HG03354 (cell line): ENCODE results near the gene TLR9.

ENCODE experiments used
- ATAC-seq: cut with Tn5 transposase; IDR thresholded peaks from one replicate; pipeline ENCODE4 v1.9.1; 2021; ENCODE audit warnings: mild to moderate bottlenecking; ENCODE audit not compliant: unreplicated experiment, poor library complexity, severe bottlenecking

The TLR9 gene

DNA sequence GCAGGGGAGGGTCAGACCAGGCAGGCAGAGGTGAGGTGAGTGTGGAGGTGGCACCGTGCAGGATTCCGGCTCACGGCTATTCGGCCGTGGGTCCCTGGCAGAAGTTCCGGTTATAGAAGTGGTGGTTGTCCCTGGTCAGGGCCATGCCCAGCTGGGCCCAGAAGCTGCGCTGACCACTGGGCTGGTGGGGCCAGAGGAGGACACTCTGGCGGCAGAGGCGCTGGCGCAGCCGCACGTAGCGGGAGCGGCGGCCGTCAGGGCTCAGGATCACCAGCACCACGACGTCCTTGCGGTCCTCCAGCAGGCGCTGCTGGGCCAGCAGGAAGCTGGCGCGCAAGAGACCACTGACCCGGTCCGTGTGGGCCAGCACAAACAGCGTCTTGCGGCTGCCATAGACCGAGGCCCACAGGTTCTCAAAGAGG is 4.3 kb downstream of the TLR9 start:
- ATAC-seq: no peak

DNA sequence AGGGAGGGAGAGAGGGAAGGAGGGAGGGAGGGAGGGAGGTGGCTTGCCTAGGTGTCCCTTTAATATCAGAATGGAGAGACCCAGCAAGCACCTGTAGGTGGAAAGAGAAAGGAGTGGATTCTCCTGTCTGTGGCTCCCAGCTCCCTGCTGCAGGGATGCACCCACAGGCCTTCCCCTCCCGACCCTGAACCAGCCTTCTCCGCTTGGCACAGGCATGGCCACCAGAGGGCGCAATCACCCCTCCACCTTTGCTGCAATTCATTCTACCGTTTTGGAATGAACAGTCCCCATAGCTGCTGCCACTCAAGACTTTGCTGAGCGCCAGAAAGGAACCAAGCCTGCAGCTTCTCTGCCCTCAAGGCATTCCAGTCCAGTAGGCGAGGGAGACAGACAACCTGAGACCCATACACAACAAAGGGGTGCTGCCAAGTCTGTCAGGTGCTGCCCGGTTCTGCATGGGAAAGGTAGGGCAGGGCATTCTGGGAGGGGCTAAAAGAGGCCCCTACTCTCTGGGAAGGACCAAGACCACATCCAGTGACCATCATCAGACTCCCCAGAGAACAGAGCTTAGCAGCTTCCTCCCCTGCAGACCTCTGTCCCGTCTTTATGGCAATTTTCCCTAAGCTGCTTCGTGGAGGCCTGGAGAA is 4.9 kb downstream of the TLR9 start:
- peak; percentile 62 for ATAC-seq

DNA sequence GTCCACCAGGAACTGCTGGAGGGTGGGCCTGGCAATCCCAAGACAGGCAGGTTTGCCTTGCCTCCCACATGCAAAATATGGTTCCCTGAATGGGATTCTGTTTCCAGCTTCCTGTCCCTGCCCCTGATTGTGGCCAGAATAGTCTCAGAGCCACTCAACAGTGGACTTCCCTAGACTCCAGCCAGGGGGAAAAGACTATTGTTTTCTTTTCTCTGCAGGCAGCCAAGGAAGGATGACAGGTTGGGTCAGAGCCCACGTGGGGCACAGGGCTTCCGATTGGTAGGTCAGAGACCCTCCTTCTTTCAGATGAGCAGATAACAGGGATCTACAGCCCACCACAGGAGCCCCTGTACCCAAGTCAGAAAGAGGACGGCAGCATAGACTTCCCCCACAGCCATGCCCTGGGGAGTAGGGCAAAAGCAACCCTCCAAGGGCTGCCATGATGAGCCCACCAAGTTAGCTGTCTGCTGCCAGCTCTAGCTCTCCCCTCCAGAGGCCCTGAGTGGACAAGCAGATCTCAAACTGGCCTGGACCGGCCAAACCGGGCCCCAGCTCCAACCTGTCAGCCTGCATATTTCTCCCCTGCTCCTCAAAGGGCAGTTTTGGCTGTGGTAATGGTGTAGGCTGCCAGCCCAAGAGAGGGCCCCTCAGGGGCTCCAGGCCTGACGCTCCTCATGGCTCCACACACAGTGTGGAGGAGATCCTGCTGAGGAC is 6.4 kb downstream of the TLR9 start:
- no peak for ATAC-seq

DNA sequence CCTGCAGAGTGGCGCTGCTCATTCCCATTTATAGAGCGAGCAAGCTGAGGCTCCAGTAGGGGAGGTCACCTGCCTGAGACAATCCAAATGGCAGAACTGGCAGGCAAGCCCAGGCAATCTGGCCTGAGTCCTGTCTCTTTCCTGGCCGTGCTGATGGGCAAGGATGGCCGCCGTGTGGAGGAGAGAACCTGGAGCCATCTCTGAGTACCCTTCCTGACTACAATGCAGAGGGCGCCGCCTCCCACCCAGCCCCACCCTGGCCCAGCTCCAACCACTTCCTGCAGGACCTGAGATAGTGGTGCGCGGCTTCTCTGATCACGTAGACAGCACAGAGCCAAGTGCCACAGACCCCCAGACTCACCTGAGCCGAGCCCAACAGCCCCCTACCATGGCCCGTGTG is 7.0 kb downstream of the TLR9 start:
- ATAC-seq: no peak

DNA sequence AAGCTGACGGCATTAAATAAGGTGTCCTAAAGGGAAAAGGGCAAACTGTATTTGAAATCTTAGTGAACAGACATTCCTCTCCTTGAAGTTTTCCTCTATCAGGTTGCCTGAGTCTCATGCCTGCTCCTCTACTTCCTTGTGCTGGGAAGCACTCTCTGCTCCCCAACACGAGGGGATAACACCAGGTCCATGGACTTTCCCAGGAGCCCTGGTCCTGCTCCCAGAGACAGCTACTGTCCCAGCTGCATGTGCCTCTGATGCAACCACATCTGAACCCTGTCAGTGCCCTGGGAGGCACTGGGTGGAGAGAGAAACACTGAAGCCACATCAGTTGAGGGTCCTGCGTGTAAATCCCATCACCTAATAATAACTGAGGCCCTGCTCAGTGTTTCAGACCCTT is 7.4 kb downstream of the TLR9 start:
- no peak for ATAC-seq

DNA sequence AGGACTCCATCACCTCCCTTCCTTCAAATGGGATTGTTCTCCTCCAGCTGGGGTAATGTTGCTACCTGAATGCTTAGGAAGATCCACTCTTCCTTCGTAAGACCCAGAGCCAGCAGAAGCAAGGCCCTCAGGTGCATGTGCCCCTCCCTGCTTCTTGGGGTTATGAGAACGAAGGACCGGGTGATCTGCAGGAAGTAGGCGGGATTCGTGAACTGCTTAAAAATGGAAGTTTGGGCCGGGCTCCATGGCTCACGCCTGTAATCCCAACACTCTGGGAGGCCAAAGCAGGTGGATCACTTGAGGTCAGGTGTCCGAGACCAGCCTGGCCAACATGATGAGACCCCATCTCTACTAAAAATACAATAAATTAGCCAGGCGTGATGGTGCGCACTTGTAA is 8.0 kb downstream of the TLR9 start:
- ATAC-seq: no peak

DNA sequence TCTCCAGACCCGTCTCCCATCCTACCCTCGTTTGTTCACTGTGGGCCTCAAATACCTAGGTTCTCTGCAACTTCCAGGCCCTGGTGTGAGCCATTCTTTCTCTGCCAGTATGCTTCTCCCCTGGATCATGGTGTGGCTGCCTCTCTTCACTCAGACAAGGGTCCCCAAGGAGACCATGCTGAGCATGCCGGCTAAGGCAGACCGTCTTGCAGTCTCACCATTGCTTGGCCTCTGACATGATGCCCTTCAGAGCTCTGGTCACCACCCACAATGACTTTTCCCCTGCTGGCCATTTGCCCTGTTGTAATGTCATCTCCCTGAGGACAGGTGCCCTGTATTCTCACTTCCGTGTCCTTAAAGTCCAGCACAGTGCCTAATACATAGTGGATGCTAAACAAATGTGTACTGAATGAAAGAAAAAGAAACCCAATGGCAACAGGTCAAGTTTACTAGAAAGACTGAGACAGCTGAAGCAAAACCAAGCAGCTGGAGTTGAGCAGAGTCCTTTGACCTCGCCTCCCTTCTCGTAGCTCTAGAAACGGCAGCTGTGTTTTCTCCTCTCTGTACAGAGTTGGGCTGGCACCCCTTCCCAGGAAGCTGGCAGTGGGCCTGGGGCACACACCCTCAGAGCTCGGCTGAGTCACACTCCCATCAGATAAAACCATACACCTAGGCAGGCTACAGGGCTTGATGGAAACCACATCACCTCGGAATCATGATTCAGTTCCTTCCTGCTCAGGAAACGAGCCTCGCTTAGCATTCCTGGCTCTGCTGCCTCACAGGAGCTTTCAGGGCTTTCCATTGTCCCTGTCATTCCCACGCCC is 8.6 kb downstream of the TLR9 start:
- no peak for ATAC-seq

DNA sequence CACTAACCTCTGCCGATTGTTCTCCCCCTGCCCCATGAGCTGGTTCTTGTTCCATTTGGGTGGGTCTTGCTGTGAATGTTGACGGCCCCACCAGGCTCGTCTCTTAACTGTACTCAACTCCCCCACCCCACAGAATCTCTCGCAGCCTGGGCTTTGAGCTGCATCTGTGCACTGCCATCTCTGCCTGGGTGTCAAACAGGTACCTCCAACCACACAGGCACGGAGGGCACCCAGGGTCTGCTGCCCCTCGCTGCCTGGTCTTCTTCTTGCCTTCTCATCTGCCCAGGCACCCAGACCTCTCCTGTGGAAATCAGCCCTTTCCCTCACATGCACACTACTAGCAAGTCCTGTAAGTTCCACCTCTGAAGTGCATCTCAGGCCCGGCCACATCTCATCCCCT is 10.1 kb downstream of the TLR9 start:
- no peak for ATAC-seq

DNA sequence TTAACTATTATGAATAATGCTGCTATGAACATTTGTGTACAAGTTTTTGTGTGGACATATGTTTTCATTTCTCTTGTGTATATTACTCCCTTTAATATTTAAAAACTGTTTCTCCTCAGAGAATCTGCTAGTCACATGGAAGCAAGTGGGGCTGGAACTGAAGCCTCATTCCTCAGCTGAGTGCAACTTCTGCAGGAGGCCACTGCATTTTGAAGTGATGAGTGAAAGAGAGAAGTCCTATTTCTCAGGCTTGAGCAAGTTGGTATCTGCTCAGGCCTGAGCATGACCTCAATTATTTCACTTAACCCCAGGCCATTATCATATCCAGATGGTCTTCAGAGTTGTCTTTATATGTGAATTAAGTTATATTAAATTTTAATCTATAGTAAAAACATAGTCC is 11.5 kb downstream of the TLR9 start:
- ATAC-seq: no peak

DNA sequence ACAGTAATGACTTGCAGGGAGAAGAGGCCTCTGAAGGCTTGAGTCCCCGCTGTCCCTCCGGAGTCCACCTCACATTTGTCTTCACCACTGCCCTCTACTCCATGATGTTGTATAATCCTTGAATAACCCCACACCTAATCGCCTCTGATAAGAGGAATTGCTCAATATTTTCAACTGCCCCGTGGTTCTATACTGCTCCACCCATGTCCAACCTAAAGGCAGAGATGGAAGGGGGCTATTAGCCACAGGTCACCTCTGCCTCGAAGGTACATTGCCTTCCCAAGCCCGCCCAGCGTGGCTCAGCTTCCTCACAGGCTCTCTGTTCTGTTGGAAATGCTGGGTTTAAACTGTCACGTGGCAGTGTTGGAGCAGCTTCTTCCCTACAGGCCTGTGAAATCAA is 12.4 kb downstream of the TLR9 start:
- ATAC-seq: no peak

DNA sequence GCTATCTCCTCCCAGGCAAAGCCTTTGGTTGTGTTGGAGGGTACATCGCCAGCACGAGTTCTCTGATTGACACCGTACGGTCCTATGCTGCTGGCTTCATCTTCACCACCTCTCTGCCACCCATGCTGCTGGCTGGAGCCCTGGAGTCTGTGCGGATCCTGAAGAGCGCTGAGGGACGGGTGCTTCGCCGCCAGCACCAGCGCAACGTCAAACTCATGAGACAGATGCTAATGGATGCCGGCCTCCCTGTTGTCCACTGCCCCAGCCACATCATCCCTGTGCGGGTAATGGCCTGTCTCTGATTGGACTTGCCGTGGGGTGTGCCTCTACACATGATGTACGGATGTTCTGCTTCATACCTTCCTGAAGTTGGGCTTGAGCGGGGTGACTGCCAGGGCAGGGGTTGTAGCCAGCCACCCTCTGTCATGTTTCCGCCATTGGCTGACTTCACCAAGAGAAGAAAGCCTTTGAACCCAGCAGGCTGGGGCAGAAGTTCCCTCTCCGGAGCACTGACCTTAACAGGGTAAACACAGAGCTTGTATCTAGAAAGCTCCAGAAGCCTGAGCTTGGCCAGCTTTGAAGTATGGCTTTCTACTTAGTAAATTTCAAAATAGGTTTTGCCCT is 14.1 kb downstream of the TLR9 start:
- ATAC-seq: no peak

DNA sequence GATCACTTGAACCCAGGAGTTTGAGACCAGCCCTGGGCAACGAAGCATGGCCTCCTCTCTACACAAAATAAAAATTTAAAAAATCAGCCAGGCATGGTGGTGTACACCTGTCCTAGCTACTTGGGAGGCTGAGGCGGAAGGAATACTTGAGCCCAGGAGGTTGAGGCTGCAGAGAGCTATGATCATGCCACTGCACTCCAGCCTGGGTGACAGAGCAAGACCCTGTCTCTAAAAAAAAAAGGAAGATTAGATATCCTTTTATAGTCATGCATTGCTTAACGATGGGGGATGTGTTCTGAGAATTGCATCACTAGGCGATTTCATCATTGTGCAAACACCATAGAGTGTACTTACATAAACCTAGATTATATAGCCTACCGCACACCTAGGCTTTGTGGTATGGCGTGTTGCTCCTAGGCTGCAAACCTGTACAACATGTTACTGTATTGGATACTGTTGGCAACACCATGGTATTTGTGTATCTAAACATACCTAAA is 14.8 kb downstream of the TLR9 start:
- ATAC-seq: no peak

DNA sequence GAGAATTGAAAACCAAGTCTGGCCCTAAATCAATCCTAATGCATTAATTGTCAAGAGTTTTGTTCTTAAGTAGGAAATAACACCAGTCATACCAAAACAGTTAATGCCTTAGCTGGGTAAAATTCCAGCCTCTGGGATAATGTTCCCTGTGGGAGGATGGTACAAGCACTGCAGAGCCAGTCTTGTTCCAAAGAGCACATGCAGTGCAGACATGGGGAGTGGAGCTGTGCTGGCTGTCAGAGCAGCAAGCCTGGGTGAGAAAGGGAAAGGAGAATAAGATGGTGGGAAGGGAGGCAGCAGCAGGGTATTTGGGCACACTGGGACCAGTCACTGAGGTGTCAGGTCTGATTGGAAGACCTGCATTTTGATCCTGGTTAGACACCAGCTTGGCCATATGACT is 15.4 kb downstream of the TLR9 start:
- no peak for ATAC-seq

DNA sequence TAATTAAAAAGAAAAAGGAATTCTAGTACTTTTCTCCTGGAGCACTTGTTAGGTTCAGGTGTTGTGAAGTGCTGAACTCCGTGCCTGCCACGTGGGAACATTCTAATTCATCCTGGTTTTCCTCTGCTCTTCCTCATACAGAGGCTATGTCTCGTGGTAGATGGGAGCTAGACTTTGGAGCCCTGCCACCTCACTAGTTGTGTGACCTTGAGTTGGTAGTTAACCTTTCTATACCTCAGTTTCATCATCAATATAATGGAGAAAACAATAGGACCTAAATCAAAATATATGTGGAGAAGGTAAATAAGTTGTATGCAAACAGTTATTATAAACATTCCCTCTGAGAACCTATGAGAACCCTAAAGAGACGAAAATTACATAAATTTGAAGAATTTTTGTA is 16.9 kb downstream of the TLR9 start:
- ATAC-seq: no peak

DNA sequence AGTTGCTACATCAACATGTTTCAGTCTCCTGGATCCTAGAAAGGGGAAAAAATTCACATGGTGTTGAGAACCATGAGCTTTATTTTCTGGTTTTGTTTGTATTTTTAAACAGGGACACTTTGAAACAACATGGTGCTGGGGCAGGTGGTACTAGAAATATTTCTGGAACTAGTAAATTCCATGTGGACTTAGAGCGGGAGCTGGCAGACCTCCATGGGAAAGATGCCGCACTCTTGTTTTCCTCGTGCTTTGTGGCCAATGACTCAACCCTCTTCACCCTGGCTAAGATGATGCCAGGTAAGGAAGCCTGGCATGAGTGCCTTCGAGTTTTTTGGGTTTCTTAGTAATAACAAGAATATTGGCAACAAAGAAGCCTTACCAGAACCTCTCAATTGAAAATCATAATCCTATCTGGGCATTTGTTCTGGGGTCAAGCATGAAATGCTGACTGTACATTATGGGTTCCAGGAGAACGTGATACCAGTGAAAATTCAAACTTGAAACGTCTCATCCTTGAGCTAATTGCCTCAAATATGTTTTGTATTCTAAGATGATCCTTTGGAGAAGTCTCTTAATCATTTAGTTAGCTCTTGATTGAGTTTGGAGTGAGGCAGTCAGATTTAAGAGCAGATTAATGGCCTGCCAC is 19.6 kb downstream of the TLR9 start:
- no peak for ATAC-seq

DNA sequence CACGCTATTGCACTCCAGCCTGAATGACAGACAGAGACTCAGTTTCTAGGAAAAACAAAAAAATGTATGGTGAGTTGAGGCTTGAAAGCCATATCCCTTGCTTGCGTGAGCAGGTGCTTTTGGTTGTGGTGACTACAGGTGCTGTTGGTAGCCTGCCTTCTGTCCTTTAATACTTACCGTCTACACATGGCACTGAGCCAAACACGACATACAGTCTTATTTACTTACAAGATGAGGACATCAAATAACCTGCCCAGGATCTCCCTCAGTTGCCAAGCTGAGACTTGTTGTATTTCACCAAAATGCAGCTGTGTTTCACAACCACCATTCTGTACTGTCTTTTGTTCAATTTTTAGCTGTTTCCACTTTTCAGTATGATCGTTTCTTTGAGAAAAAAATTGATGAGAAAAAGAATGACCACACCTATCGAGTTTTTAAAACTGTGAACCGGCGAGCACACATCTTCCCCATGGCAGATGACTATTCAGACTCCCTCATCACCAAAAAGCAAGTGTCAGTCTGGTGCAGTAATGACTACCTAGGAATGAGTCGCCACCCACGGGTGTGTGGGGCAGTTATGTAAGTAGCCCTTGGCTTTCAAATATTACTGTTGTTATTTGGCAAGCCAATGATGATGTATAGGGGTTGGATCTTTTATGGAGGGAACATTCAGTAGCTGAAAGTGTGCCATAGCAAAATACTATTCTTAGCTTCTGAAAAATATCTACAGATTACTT is 20.9 kb downstream of the TLR9 start:
- ATAC-seq: no peak

DNA sequence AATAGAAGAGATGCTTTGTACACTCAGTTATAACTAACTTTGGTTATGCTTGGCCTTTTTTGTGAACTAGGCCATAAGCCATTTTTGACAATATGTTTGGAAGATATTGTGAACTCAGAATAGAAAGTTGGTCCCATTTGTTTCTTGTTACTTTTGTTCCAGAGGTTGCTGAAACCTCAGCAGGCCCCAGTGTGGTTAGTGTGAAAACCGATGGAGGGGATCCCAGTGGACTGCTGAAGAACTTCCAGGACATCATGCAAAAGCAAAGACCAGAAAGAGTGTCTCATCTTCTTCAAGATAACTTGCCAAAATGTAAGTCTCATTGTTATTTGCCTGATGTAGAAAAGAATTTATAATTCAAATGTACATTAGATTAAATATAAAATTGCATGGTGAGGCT is 21.7 kb downstream of the TLR9 start:
- no peak for ATAC-seq

DNA sequence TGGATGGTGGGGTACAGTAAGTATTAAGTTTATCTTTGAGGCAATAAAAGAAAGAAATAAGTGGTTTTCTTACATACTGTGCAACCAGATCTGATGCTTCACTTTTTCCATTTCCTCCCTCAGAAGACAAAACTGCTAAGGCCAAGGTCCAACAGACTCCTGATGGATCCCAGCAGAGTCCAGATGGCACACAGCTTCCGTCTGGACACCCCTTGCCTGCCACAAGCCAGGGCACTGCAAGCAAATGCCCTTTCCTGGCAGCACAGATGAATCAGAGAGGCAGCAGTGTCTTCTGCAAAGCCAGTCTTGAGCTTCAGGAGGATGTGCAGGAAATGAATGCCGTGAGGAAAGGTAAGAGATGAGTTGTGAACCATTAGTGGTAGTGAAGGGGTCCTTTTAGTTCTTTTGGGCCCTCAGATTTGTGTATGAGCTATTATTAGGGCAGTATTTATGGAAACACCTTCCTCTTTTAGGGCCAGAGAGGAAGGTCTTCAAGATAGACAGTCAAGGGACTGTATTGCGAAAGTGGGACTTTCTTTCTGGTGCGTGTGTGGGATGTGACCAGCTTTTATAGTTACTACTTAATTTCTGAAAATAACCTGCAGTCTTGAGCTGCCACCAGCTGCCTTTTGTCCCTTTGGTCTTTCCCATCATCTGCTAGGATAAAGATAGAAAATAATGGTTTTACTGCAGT is 22.9 kb downstream of the TLR9 start:
- ATAC-seq: no peak
